H9 (cell line): ENCODE measurements around the gene MAGI1. TPM values are rescaled to one million over a fixed set of nuclear protein-coding genes. Genes with fewer than 3 reads are reported as not detected.
"Not testable (repeated sequence)": the region's sequence is repeated elsewhere in the genome, so short reads cannot be mapped to it uniquely, and the experiment has no call there.

ENCODE experiments used
- DNase-seq: peaks from one replicate; pipeline ENCODE4 v3.0.0-alpha.2; 2017
- H2AFZ ChIP-seq: one replicate; pipeline ENCODE4 v1.6.1; 2013; ENCODE audit warnings: mild to moderate bottlenecking, low read length, control low read depth, moderate library complexity
- H2AK5ac ChIP-seq: 2 replicates; pipeline ENCODE4 v1.6.1; 2013; ENCODE audit warnings: low read length, control low read depth, mixed read lengths; ENCODE audit not compliant: insufficient read length
- H2BK120ac ChIP-seq: one replicate; pipeline ENCODE4 v1.6.1; 2013; ENCODE audit warnings: low read depth, mild to moderate bottlenecking, low read length, control low read depth, inconsistent platforms; ENCODE audit not compliant: poor library complexity, severe bottlenecking
- H2BK12ac ChIP-seq: 2 replicates; pipeline ENCODE4 v1.6.1; 2013; ENCODE audit warnings: low read length, control low read depth, mixed read lengths, low read depth; ENCODE audit not compliant: insufficient read length
- H2BK15ac ChIP-seq: 2 replicates; pipeline ENCODE4 v1.6.1; 2013; ENCODE audit warnings: low read depth, low read length, control low read depth
- H2BK20ac ChIP-seq: one replicate; pipeline ENCODE4 v1.6.1; 2013; ENCODE audit warnings: low read depth, mild to moderate bottlenecking, low read length, control low read depth, inconsistent platforms; ENCODE audit not compliant: poor library complexity, severe bottlenecking
- H2BK5ac ChIP-seq: 2 replicates; pipeline ENCODE4 v1.6.1; 2013; ENCODE audit warnings: low read length, control low read depth, mixed read lengths; ENCODE audit not compliant: insufficient read length
- H3K14ac ChIP-seq: 2 replicates; pipeline ENCODE4 v1.6.1; 2013; ENCODE audit warnings: low read length, control low read depth; ENCODE audit not compliant: insufficient read depth
- H3K18ac ChIP-seq: 2 replicates; pipeline ENCODE4 v1.6.1; 2013; ENCODE audit warnings: low read depth, mild to moderate bottlenecking, mixed read lengths, low read length, control low read depth; ENCODE audit not compliant: insufficient read length
- H3K23ac ChIP-seq: 2 replicates; pipeline ENCODE4 v1.6.1; 2013; ENCODE audit warnings: low read length, control low read depth, mixed read lengths, low read depth; ENCODE audit not compliant: insufficient read length
- H3K23me2 ChIP-seq: 2 replicates; pipeline ENCODE4 v1.6.1; 2013; ENCODE audit warnings: low read depth, mild to moderate bottlenecking, mixed read lengths, low read length, control low read depth; ENCODE audit not compliant: insufficient read length, poor library complexity, severe bottlenecking
- H3K27ac ChIP-seq: 2 replicates; pipeline ENCODE4 v1.5.1; 2013; ENCODE audit warnings: low read length, control low read depth, mixed read lengths, low read depth; ENCODE audit not compliant: insufficient read length
- H3K27me3 ChIP-seq: 2 replicates; pipeline ENCODE4 v1.6.1; 2013; ENCODE audit warnings: low read length, control low read depth, inconsistent platforms; ENCODE audit not compliant: insufficient read depth
- H3K4ac ChIP-seq: 2 replicates; pipeline ENCODE4 v1.6.1; 2013; ENCODE audit warnings: low read depth, mild to moderate bottlenecking, control low read depth, inconsistent platforms, low read length, moderate library complexity
- H3K4me1 ChIP-seq: 2 replicates; pipeline ENCODE4 v1.6.1; 2013; ENCODE audit warnings: low read length, control low read depth, inconsistent platforms; ENCODE audit not compliant: insufficient read depth
- H3K4me2 ChIP-seq: 2 replicates; pipeline ENCODE4 v1.6.1; 2013; ENCODE audit warnings: low read length, control low read depth, mixed read lengths; ENCODE audit not compliant: insufficient read length, insufficient read depth
- H3K56ac ChIP-seq: 2 replicates; pipeline ENCODE4 v1.6.1; 2013; ENCODE audit warnings: low read depth, mild to moderate bottlenecking, mixed read lengths, low read length, control low read depth; ENCODE audit not compliant: insufficient read length
- H3K79me1 ChIP-seq: 2 replicates; pipeline ENCODE4 v1.6.1; 2013; ENCODE audit warnings: low read depth, mild to moderate bottlenecking, moderate library complexity, low read length, control low read depth, inconsistent platforms; ENCODE audit not compliant: insufficient read depth, poor library complexity, severe bottlenecking
- H3K79me2 ChIP-seq: 2 replicates; pipeline ENCODE4 v1.6.1; 2013; ENCODE audit warnings: low read length, control low read depth, inconsistent platforms; ENCODE audit not compliant: insufficient read depth
- H3K9ac ChIP-seq: 2 replicates; pipeline ENCODE4 v1.6.1; 2013; ENCODE audit warnings: low read length, control low read depth, mixed read lengths; ENCODE audit not compliant: insufficient read length; ENCODE audit errors: extremely low read depth
- H3K9me3 ChIP-seq: one replicate; pipeline ENCODE4 v1.6.1; 2013; ENCODE audit warnings: low read depth, low read length, inconsistent platforms; ENCODE audit not compliant: control insufficient read depth
- H3T11ph ChIP-seq: one replicate; pipeline ENCODE4 v1.6.1; 2013; ENCODE audit warnings: mild to moderate bottlenecking, low read length, control low read depth, inconsistent platforms
- H4K20me1 ChIP-seq: one replicate; pipeline ENCODE4 v1.6.1; 2013; ENCODE audit not compliant: control insufficient read depth, insufficient read length, insufficient read depth
- H4K5ac ChIP-seq: 2 replicates; pipeline ENCODE4 v1.6.1; 2013; ENCODE audit warnings: low read depth, mild to moderate bottlenecking, mixed read lengths, low read length, control low read depth; ENCODE audit not compliant: insufficient read length
- H4K8ac ChIP-seq: replicated peaks from 2 replicates; pipeline ENCODE4 v1.6.1; 2013; ENCODE audit warnings: low read length, control low read depth, mixed read lengths, low read depth; ENCODE audit not compliant: insufficient read length
- H4K91ac ChIP-seq: 2 replicates; pipeline ENCODE4 v1.6.1; 2013; ENCODE audit warnings: low read depth, mild to moderate bottlenecking, moderate library complexity, mixed read lengths, low read length, control low read depth; ENCODE audit not compliant: insufficient read length
- H3K27ac Mint-ChIP-seq, 3 experiments: 2 replicates in 2 of 3; 3 replicates in 1 of 3; pipeline ENCODE4 v1.8.0; 2020 to 2021; ENCODE audit warnings: mixed read lengths in 3 of 3, mild to moderate bottlenecking in 1 of 3, moderate library complexity in 1 of 3
- H3K27me3 Mint-ChIP-seq: 2 replicates; pipeline ENCODE4 v1.8.0; 2021; ENCODE audit warnings: low read depth, mild to moderate bottlenecking, moderate library complexity, mixed read lengths
- H3K36me3 Mint-ChIP-seq, 3 experiments: 2 replicates in 2 of 3; 3 replicates in 1 of 3; pipeline ENCODE4 v1.8.0; 2020 to 2021; ENCODE audit warnings: low read depth in 3 of 3, mixed read lengths in 3 of 3; ENCODE audit not compliant: insufficient read depth in 1 of 3
- H3K4me1 Mint-ChIP-seq, 2 experiments: 2 replicates each; pipeline ENCODE4 v1.8.0; 2020; ENCODE audit warnings: mixed read lengths in 2 of 2
- H3K4me3 Mint-ChIP-seq, 2 experiments: 2 replicates in 1 of 2; 3 replicates in 1 of 2; pipeline ENCODE4 v1.8.0; 2020 to 2021; ENCODE audit warnings: mild to moderate bottlenecking in 2 of 2, mixed read lengths in 2 of 2, moderate library complexity in 1 of 2
- H3K9me3 Mint-ChIP-seq, 2 experiments: 2 replicates in 1 of 2; 3 replicates in 1 of 2; pipeline ENCODE4 v1.8.0; 2020; ENCODE audit warnings: mild to moderate bottlenecking in 2 of 2, mixed read lengths in 2 of 2, moderate library complexity in 1 of 2
- CTCF ChIP-seq: fragments of 200-600 bp; sonication (generic); conservative IDR thresholded peaks from 3 replicates; pipeline ENCODE4 v1.8.0; 2021; ENCODE audit warnings: antibody characterized with exemption, mild to moderate bottlenecking
- WGBS: extraction: QIAGEN DNeasy Blood & Tissue Kit; methylation state at CpG from one replicate; pipeline ENCODE4 v1.1.7; 2013; ENCODE audit warnings: missing lambda C conversion rate, low lambda C conversion rate, mixed read lengths; ENCODE audit not compliant: insufficient read length; ENCODE audit errors: extremely low coverage; 5-methylcytosine and 5-hydroxymethylcytosine counted together
- total RNA-seq: library from RNA; stranded (reverse); gene quantifications from 2 replicates; pipeline ENCODE4 v1.2.1, GENCODE V29; 2021

The MAGI1 gene
- total RNA-seq, 1 experiment from 2014 or later, result 65.7 TPM

GRCh38 chr3:65545429-65545828, 493.3 kb downstream of the MAGI1 start:
- TF ChIP-seq CTCF, result no peak
- Histone ChIP-seq H3T11ph (no peak overlapping the region), H2BK5ac (no peak overlapping the region), H2BK120ac (no peak overlapping the region), H3K79me1 (no peaks in the 10 kb centered on the region), H3K27ac (no peak overlapping the region), H3K4me2 (no peak overlapping the region), H4K8ac (no peak overlapping the region), H2BK20ac (no peak overlapping the region), H3K4ac (no peak overlapping the region), H2BK12ac (no peak overlapping the region), H2BK15ac (no peak overlapping the region), H3K18ac (no peak overlapping the region), H3K14ac (no peak overlapping the region), H2AK5ac (no peak overlapping the region), H3K79me2 (peaks cover 7% of the 10 kb centered on the region; the same call in 1 of the 2 replicates), H3K9me3 (no peaks in the 10 kb centered on the region), H2AFZ (no peak overlapping the region), H3K23ac (no peak overlapping the region), H3K23me2 (peaks cover 7% of the 10 kb centered on the region), H3K56ac (no peak overlapping the region), H4K91ac (no peak overlapping the region), H3K4me1 (peaks cover 3% of the 10 kb centered on the region; the same call in 1 of the 2 replicates), H4K5ac (no peak overlapping the region), H4K20me1 (no peaks in the 10 kb centered on the region), H3K27me3 (no peaks in the 10 kb centered on the region), H3K9ac (no peak overlapping the region)
- H3K36me3 Mint-ChIP-seq, result peaks cover 8 to 17% (median 9%) of the 10 kb centered on the region in 3 experiments; a peak in 6 of 7 replicates
- no peak overlapping the region for H3K27ac Mint-ChIP-seq
- H3K4me3 Mint-ChIP-seq, result no peak overlapping the region
- H3K27me3 Mint-ChIP-seq, result peaks cover 8% of the 10 kb centered on the region
- WGBS, result no CpG with 5 or more reads among the region's 1 CpG
- DNase-seq, result no peak
- peaks cover 11 to 12% of the 10 kb centered on the region in 2 experiments for H3K9me3 Mint-ChIP-seq
- peaks cover 23 to 35% of the 10 kb centered on the region in 2 experiments for H3K4me1 Mint-ChIP-seq

GRCh38 chr3:65543391-65543790, 495.3 kb downstream of the MAGI1 start:
- H3K23me2 ChIP-seq, H3K27me3 ChIP-seq, H3K23ac ChIP-seq, H4K20me1 ChIP-seq, H2BK15ac ChIP-seq, H3K9me3 ChIP-seq, H4K91ac ChIP-seq, H3K27me3 Mint-ChIP-seq, H4K5ac ChIP-seq, H3K56ac ChIP-seq, DNase-seq, H3K14ac ChIP-seq, H3K27ac ChIP-seq, H3K4me2 ChIP-seq, H2BK12ac ChIP-seq, H3K27ac Mint-ChIP-seq, H2BK120ac ChIP-seq, H2BK20ac ChIP-seq, H2AFZ ChIP-seq, H3K4ac ChIP-seq, H3K9ac ChIP-seq, H3K4me3 Mint-ChIP-seq, H2AK5ac ChIP-seq, H3K18ac ChIP-seq, H3K79me1 ChIP-seq, H4K8ac ChIP-seq, H3T11ph ChIP-seq, H2BK5ac ChIP-seq: not testable (repeated sequence)
- WGBS, result no CpG with 5 or more reads among the region's 1 CpG
- peaks cover 13% of the 10 kb centered on the region; the same call in 1 of the 2 replicates for H3K4me1 ChIP-seq
- H3K9me3 Mint-ChIP-seq, result peaks cover 11 to 12% of the 10 kb centered on the region in 2 experiments
- H3K4me1 Mint-ChIP-seq, result peaks cover 10 to 27% of the 10 kb centered on the region in 2 experiments; a peak in 3 of 4 replicates
- H3K36me3 Mint-ChIP-seq, result peaks cover 8 to 17% (median 9%) of the 10 kb centered on the region in 3 experiments; a peak in 6 of 7 replicates
- H3K79me2 ChIP-seq, result peaks cover 15% of the 10 kb centered on the region; the same call in 1 of the 2 replicates
